GM18507 (cell line): ENCODE results near the gene SH3D21.

Experiments used
- DNase-seq: peaks from one replicate; pipeline ENCODE4 v3.0.0; 2011; ENCODE audit warnings: low read depth; ENCODE audit not compliant: insufficient read length; ENCODE audit errors: extremely low spot score
- FAIRE-seq: peaks from 2 replicates; lab custom pipeline; 2011; peaks lifted over from hg19 to GRCh38; lab: Jason Lieb, UNC

The SH3D21 gene

DNA sequence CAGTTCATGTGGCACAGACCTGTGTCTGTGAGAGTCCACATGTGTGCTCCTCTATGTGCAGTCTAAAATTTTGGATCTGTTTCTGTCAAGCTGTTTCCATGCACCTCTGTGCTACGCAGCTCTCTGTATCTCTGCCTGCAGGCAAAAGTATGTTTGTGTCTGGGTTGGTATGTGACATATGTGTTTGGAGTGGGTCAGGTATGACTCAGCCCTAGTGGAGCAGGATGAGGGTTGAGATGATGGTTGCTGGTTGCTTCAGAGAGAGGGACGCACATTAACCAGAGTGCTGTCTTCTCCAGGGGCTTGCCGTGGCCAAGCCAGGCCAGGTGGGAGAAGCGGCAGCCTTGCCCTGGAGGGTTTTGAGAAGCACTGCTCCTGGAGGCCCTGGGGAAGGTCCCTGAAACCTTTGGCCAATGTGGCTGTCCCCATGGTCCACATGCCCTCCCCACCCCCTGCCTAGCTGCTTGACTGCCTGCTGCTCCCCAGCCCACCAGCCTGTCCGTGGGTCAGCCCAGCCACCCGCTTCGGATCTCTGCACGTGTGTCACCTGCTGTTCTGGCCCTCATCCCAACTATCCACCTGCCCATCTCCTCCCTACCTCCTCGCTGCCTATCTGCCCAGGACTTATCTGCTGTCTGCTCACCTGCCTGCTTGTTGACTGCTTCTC, 21.4 kb downstream of the SH3D21 start:
- FAIRE-seq (no peak), DNase-seq (no peak)

- DNase-seq (no peak), FAIRE-seq (no peak)
Measured at GRCh38 chr1:36328088-36328480, 21.9 kb downstream of the SH3D21 start.

DNA sequence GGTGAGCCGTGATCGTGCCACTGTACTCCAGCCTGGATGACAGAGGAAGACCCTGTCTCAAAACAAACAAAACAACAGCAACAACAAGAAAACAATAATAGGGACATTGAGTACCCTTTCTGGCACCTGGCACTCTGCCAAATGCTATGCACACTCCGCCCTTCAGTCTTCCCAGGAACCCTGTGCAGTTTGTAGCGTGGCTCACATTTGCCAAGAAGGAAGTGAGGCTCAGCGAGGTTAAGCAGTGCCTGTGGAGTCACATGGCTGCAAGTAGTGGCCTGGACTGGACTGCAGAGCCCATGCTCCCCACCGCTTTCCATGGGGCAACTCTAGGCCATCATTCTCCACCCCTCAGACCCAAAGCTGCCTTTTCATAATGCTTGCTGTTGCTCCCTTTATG, 22.5 kb downstream of the SH3D21 start:
- no peak for FAIRE-seq

DNA sequence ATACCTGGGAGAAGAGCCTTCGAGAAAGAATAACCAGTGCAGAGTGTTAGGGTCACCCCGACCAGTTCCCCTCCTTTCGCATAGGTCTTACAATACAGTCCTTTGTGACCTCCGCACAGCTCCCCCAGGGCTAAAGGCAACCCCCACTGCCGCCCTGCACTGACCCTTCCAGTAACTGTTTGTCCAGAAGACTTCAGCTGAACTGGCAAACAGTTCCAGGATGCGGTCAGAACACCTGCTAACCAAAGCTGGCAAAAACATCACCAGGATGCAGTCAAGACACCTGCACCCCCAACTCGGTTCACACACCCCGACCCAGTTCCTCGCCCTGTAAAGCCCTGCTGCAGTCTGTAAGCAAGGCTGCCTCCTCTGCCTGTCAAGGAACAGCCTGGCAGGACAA, 23.6 kb downstream of the SH3D21 start:
- FAIRE-seq = no peak

More for the DNA sequence above, 22.5 kb downstream of the SH3D21 start:
- no peak for DNase-seq

DNA sequence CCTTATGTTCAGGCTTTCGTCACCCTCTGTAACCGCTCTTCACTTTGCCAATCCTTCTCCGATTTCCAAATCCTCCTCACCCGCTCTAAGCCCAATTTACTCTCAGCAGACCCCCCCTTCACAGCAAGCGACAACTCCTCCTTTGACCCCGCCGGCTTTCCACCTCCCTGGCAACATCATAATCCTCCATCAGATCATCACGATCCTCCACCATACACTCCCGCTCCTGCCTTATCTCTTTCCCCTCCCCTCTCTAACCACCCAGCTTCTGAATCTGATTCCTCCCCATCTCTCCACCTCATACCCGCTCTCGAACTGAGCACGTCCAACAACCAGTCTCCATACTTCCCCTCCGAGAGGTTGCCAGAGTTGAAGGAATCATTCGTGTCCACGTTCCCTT, 24.8 kb downstream of the SH3D21 start:
- DNase-seq (no peak), FAIRE-seq (no peak)

More for the DNA sequence above, 23.6 kb downstream of the SH3D21 start:
- DNase-seq = no peak

DNA sequence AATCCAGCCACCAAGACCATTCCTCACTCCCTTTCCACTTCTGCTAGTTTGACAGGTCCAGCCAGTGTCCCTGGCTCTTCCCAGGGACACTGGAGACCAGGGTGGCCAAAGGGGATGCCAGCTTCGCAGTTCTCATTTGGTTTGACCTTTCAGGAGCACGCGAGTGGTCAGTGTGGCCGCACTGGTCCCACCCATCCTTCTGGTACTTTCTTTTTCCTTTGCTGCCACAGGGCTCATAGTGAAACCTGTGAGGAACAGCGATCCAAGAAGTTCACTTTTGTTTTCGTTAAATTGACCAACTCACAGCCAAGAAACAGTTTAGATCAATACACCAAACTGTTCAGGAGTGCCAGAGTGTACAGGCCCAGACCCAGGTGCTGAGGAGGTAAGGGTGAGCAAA, 31.7 kb downstream of the SH3D21 start:
- no peak for DNase-seq
- peak; percentile 45 for FAIRE-seq

DNA sequence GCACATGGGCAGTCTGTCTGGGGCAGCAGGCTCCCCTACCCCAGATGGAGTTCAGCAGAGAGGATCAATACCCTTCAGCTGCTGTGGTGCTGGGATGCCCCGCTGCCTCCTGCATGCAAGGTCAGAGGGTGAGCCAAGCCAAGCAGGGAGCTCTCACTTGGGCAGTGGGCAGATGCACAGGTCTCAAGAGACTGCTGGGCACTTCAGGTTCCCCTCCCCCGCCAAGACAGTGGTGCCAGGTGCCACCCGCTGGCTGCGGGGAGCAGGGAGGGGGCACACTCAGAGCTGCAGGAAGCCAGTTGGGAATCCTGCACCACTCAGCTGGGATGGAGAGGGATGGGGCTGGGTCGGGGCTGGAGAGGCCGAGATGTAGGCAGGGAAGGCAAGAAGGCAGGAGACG, 33.0 kb downstream of the SH3D21 start:
- no peak for FAIRE-seq

GRCh38 chr1:36339615-36340014, 33.4 kb downstream of the SH3D21 start:
- no peak for FAIRE-seq

More for the DNA sequence above, 33.0 kb downstream of the SH3D21 start:
- no peak for DNase-seq

GRCh38 chr1:36341626-36342320, 35.6 kb downstream of the SH3D21 start:
- DNase-seq (no peak), FAIRE-seq (no peak)

More at GRCh38 chr1:36339615-36340014, 33.4 kb downstream of the SH3D21 start:
- no peak for DNase-seq

GRCh38 chr1:36342426-36343185, 36.4 kb downstream of the SH3D21 start:
- DNase-seq (no peak), FAIRE-seq (peak; percentile 62)

DNA sequence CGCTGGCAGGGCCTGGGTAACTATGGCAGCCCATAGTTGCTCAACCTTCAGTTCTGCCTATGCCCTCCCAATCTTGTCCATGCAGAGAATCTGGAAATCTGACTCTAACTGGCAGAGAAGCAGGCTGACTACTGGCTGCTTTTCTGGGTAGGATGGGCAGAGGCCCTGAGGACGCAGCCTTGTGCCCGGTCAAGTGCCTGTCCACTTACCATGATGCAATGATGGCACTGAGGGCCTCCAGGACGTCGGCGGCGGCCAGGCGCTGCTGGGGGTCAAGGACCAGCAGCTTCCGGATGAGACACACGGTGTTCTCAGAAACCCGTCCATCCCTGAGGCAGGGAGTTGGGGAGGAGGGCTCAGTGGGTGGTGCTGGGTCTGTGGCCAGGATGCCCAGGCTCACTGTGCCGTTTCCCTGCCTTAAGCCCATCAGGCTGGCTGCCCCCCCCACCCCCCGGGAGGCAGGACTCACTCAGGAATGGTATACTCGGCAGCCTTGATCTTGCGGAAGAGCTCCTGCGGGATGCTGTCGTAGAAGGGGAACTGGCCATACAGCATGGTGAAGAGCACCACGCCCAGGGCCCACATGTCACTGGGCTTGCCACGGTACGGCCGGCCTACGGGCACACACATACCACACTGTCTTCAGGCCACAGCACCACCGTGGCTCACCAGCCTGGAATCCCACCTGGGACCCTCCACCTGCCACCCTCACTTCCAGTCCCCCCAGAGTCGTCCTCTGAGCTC, 37.7 kb downstream of the SH3D21 start:
- FAIRE-seq (no peak), DNase-seq (no peak)

DNA sequence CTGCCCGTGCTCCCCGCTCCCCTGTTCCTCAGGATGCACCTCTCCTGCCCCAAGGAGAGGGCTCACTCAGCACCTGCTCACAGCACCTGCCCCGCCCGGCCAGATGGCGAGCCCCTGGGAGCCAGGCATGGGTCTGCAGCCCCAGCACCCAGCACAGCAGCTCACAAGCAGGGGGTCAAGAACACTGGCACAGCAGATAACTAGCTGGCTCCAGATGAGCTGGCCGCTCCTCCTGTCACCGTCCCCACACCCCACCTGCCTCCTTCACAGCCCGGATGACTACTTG, 38.2 kb downstream of the SH3D21 start:
- FAIRE-seq (no peak), DNase-seq (no peak)

DNA sequence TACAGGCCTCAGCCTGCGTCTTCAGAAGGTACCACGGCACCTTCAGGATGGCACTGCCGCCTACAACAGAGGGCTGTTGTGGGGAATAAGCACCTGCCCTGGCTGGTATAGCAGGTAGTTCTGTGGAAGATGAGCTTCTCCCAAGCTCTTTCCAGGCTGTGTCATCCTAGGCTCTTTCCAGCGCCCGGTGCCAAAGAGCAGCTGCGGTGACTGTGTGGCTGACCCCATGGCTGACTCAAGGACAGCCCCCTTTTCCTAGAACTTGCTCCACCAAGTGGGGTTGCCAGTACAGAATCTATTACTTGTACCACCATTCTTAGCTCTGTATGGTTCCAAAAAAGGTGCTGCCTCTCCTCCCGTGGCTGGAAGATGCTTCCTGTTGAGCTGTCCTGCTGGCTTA, 39.2 kb downstream of the SH3D21 start:
- FAIRE-seq = no peak

GRCh38 chr1:36346741-36347370, 40.7 kb downstream of the SH3D21 start:
- DNase-seq = no peak
- no peak for FAIRE-seq

More for the DNA sequence above, 39.2 kb downstream of the SH3D21 start:
- DNase-seq = no peak

DNA sequence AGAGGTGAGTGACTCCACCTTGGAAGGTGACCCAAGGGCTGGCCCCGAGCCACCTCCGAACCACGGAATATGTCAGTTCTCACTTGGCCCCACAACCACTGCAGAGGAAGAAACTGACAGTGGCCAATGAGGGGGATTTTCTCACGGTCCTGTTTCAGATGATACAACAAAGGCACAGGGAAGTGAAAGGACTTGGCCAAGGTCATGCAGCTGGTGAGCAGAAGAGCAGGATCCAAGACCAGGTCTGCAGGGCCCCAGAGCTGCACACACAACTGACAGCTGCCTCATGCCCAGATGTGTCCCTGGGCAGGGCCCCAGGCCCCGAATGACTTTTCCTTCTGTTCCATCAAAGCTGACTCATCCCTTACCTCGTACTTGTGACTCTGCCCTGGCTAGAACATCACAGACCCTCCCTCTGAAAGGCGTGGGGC, 43.1 kb downstream of the SH3D21 start:
- FAIRE-seq (peak; percentile 92), DNase-seq (peak; percentile 25)

DNA sequence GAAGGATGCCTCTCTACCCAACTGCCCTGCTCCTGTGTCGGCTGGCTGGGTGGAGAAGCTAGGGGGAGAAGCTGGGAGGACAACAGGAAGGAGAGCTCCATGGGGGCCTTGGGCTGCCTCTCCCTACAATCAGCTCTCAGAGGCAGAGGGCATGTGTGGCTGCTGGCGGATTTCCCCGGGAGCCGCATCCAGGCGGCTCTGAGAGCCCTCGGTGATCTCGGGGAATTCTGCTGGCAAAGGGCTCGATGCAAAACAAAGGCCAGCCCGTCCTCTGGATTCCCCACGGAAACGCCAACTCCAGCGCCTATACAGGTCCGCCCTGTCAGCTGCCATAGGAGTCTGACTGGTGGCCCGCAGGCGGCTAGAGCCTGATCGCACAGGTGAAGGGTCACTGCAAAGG, 43.7 kb downstream of the SH3D21 start:
- FAIRE-seq (no peak), DNase-seq (no peak)

- DNase-seq = no peak
- no peak for FAIRE-seq
Measured at GRCh38 chr1:36350659-36351226, 44.6 kb downstream of the SH3D21 start.

GRCh38 chr1:36351227-36351977, 45.2 kb downstream of the SH3D21 start:
- no peak for FAIRE-seq
- no peak for DNase-seq
